GM18526 (cell line): ENCODE measurements around the gene WNK2.

Experiments used
- POLR2A ChIP-seq: IDR thresholded peaks from 3 replicates; pipeline ENCODE4 v1.6.1; 2011; ENCODE audit not compliant: insufficient read length; ENCODE audit errors: extremely low read depth

The WNK2 gene

DNA sequence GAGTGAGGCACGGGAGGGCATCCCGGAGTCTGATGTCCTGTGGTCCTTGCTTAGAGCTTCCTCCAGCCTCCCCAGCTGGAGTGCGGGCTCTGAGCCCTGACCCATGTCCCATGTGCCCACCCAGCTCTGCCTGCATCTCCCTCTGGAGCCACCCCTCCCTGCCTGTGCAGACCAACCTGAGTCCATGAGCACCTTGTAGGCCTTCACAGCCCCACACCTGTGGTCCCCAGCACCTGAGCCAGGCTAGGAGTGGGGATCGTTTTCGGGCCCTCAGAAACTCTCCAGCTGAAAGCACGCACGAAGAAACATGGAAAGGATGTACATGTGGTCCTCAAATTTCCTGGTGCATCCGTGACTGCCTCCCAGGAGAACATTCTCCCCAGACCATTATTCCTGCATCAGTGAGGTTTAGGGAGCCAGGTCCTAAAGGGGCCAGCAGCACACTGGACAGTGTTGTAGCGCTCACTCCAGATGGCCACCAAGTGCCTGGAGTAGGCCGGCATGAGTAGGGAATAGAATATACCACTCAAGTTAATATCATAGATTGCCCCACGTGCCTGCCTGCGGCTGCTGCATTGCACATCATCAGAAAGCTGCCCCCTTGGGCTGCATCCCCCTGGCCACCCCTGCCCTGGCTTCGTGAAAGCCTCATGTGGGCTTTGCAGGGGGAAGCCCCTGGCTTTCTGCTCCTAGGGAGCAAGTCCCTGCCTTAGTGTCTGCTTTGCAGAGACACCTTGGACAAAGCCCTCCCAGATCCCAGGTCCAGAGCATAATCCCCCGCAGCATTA is 80.6 kb downstream of the WNK2 start:
- TF ChIP-seq POLR2A, result no peak

- TF ChIP-seq POLR2A, result no peak
These were observed 81.5 kb downstream of the WNK2 start for GRCh38 chr9:93265301-93265971.

GRCh38 chr9:93265972-93266371 is 82.0 kb downstream of the WNK2 start:
- TF ChIP-seq POLR2A, result no peak

- no peak for TF ChIP-seq POLR2A
These were observed 82.6 kb downstream of the WNK2 start for GRCh38 chr9:93266521-93267001.

DNA sequence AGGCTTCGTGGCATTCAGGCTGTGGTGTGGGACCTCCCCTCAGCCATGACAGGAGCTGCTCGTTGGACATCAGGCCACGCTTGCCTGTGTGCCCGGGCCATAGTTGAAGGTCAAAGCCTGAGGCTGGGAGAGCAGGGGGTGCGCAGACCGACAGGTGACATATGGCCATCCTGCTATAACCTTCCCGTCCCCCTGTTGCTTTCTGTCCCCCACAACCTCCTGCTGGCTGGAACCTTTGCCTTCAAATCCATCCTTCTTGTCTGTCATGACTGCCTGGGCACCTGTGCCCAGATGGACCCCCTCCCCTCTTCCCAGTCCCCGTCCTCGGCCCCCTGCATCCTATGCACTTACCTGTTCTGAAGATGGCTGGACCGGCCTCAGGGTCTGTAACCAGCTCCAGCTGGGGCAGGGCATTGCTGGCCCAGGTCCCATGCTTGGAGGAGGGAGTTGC is 83.2 kb downstream of the WNK2 start:
- TF ChIP-seq POLR2A, result no peak

- no peak for TF ChIP-seq POLR2A
These were observed 84.0 kb downstream of the WNK2 start for GRCh38 chr9:93267681-93268505.

GRCh38 chr9:93268551-93269314 is 84.8 kb downstream of the WNK2 start:
- no peak for TF ChIP-seq POLR2A

DNA sequence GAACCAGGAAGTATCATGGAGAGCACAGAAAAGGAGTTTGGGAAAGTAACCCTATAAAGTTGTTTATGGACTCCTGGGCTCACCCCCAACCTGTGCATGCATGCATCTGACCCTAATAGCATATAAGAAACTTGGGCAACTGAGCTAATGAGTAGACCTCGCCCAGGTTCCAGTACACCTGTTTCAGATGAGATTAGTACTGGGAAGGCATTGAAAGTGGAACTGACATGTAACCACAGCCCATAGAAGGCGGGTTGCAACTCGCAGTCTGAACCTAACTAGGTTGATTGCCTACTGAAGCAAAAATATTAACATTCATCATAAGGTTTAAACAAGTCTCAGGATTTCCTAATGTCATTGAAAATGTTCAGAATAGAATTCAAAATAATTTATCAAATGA is 87.0 kb downstream of the WNK2 start:
- no peak for TF ChIP-seq POLR2A

DNA sequence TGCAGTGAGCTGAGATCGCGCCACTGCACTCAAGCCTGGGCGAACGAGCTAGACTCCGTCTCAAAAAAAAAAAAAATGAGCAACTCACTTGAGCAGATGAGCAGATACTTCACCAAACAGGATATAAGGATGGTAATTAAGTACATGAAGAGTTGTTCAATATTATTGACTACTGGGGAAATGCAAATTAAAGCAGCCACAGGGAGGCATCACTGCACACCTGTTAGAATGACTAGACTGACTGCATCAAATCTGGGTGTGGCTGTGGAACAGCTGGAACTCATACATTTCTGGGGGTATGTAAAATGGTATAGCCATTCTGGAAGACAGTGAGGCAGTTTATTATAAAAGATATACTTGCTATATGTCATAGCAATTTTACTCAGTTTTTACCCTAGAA is 93.0 kb downstream of the WNK2 start:
- TF ChIP-seq POLR2A, result no peak

DNA sequence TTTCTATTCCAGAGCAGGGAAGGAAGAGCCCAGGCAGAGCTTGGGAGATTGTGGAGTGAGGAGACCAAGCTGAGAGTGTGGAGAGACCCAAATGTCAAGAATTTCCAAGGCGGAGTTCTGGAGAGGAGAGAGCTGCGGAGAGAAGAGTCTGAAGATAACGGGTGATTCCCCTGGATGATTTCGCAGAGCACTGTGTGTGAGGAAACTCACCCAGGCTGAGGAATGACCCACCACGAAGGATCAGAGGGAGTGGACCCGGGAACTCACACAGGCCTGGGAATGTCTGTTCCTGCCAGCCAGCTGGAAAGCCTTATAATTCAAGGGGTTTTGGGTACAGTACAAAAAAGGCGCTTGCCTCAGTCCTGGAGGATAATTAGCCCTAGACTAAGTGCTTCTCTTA is 94.2 kb downstream of the WNK2 start:
- no peak for TF ChIP-seq POLR2A

- no peak for TF ChIP-seq POLR2A
These were observed 96.8 kb downstream of the WNK2 start for GRCh38 chr9:93280661-93281259.

- no peak for TF ChIP-seq POLR2A
These were observed 102.6 kb downstream of the WNK2 start for GRCh38 chr9:93286252-93287188.

GRCh38 chr9:93287189-93287552 is 103.2 kb downstream of the WNK2 start:
- no peak for TF ChIP-seq POLR2A
